ENCODE data around the gene SRPX. TPM values are rescaled to one million over a fixed set of nuclear protein-coding genes. Genes with fewer than 3 reads are reported as not detected.

Gene SRPX
- total RNA-seq, 1 donor, result 0.10 TPM

DNA sequence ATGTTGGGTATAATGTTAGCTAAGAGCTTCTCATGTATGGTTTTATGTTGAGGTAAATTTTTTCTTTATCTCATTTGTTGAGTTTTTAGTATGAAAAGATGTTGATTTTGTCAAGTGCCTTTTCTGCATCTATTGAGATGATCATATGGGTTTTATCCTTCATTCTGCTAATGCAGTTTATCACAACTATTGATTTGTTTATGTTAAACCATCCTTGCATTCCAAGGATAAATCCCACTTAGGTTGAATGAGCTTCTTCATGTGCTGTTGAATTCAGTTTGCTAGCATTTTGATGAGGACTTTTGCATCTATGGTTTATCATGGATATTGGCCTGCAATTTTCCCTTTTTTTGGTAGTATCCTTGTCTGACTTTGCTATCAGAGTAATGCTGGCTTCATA lies 121.0 kb downstream of the SRPX start:
- Histone ChIP-seq H3K9me3 (ENCODE audit: low read depth, low read length) (peaks cover 9% of the 10 kb centered on the region), H3K4me1 (ENCODE audit: insufficient read depth, low read length) (no peaks in the 10 kb centered on the region), H3K4me3 (ENCODE audit: low read length) (no peak overlapping the region), H3K27me3 (ENCODE audit: insufficient read depth, low read length) (no peaks in the 10 kb centered on the region)

Other genes with a start within 250 kb of the SRPX start
- not detected for gene SYTL5, start 214.3 kb downstream of the SRPX start, total RNA-seq
- 19.6 TPM for gene RPGR, start 106.6 kb upstream of the SRPX start, total RNA-seq
- not detected for gene OTC, start 131.7 kb upstream of the SRPX start, total RNA-seq